GM12878 (cell line): Measurements from ENCODE around the gene SHANK3. TPM values are rescaled to one million over a fixed set of nuclear protein-coding genes. Genes with fewer than 3 reads are reported as not detected.

Source experiments
- ATAC-seq: fragments of 200-7000 bp; cut with Tn5 transposase; 3 replicates; pipeline ENCODE4 v1.9.1; 2020; ENCODE audit warnings: mild to moderate bottlenecking, moderate library complexity
- BruUV-seq: library from RNA; stranded (reverse); fragments of 400-500 nt; replicated peaks from 2 replicates; lab custom pipeline; 2021; lab: Mats Ljungman, UMichigan
- CTCF ChIA-PET: fragments of 300-600 bp; sonication (Branson Sonifier 250); formaldehyde crosslinking; extraction: SDS; loops from one replicate; lab custom pipeline; 2021; ENCODE audit warnings: inconsistent platforms; lab: Yijun Ruan, JAX
- POLR2A ChIA-PET: fragments of 350-600 bp; formaldehyde crosslinking; extraction: SDS; loops from one replicate; lab custom pipeline; 2021; ENCODE audit warnings: inconsistent platforms; lab: Charles Lee
- RAD21 ChIA-PET: fragments of 300-600 bp; sonication (Branson Sonifier 250); formaldehyde crosslinking; loops from one replicate; lab custom pipeline; 2023; ENCODE audit warnings: antibody characterized with exemption; ENCODE audit not compliant: unreplicated experiment; lab: Charles Lee
- SMC1A ChIA-PET: fragments of 300-600 bp; sonication (Branson Sonifier 250); formaldehyde crosslinking; loops from one replicate; lab custom pipeline; 2023; ENCODE audit not compliant: unreplicated experiment, uncharacterized antibody; lab: Charles Lee
- DNase-seq: peaks from one replicate; pipeline ENCODE4 v3.0.0-alpha.2; 2011; ENCODE audit warnings: low read depth, low spot score
- FAIRE-seq: peaks from 3 replicates; lab custom pipeline; 2011; peaks lifted over from hg19 to GRCh38; lab: Jason Lieb, UNC
- H2AFZ ChIP-seq: 2 replicates; pipeline ENCODE4 v1.6.0; 2011; ENCODE audit warnings: low read depth, low read length, control low read depth; ENCODE audit not compliant: control insufficient read depth
- H3K27ac ChIP-seq: 2 replicates; pipeline ENCODE4 v1.5.1; 2011; ENCODE audit warnings: control low read depth; ENCODE audit not compliant: control insufficient read depth, insufficient read depth
- H3K27me3 ChIP-seq, 2 experiments: replicated peaks in 1 of 2; 2 replicates each; pipeline versions ENCODE4 v1.6.0 to v1.6.1; 2011; ENCODE audit warnings: low read length in 1 of 2; ENCODE audit not compliant: control insufficient read depth in 2 of 2, insufficient read depth in 2 of 2
- H3K36me3 ChIP-seq, 2 experiments: 2 replicates each; pipeline ENCODE4 v1.5.1; 2011; ENCODE audit warnings: low read length in 1 of 2; ENCODE audit not compliant: control insufficient read depth in 2 of 2, insufficient read depth in 2 of 2
- H3K4me1 ChIP-seq: 2 replicates; pipeline ENCODE4 v1.6.1; 2011; ENCODE audit warnings: mild to moderate bottlenecking, low read length, moderate library complexity, mixed read lengths; ENCODE audit not compliant: control insufficient read depth, insufficient read depth
- H3K4me2 ChIP-seq: 2 replicates; pipeline ENCODE4 v1.6.0; 2011; ENCODE audit warnings: control low read depth; ENCODE audit not compliant: control insufficient read depth, insufficient read depth
- H3K4me3 ChIP-seq: fragments of 200-600 bp; sonication (generic); 2 replicates; pipeline ENCODE4 v1.5.1; 2016
- H3K79me2 ChIP-seq: 2 replicates; pipeline ENCODE4 v1.6.0; 2011; ENCODE audit warnings: low read length; ENCODE audit not compliant: control insufficient read depth, insufficient read depth
- H3K9ac ChIP-seq: 2 replicates; pipeline ENCODE4 v1.8.0; 2011; ENCODE audit warnings: low read length, control low read depth, mixed read lengths; ENCODE audit not compliant: control insufficient read depth, insufficient read depth
- H3K9me3 ChIP-seq: replicated peaks from 3 replicates; pipeline ENCODE4 v1.5.1; 2011; ENCODE audit warnings: mild to moderate bottlenecking, low read length; ENCODE audit not compliant: control insufficient read depth, insufficient read depth
- H4K20me1 ChIP-seq: 2 replicates; pipeline ENCODE4 v1.6.0; 2011; ENCODE audit not compliant: control insufficient read depth, insufficient read depth
- ATF7 ChIP-seq: fragments of 450-650 bp; IDR thresholded peaks from 2 replicates; pipeline ENCODE4 v1.6.1; 2016; ENCODE audit warnings: low read depth, mild to moderate bottlenecking
- CBX5 ChIP-seq: sonication (generic); IDR thresholded peaks from 2 replicates; pipeline ENCODE4 v1.6.1; 2016; ENCODE audit warnings: low read depth, moderate library complexity, mild to moderate bottlenecking, inconsistent platforms
- CEBPB ChIP-seq, 2 experiments: fragments of 150-350 bp in 1 of 2; IDR thresholded peaks; 2 replicates each; pipeline ENCODE4 v1.6.1; 2012 to 2014; ENCODE audit warnings: low read depth in 2 of 2, low read length in 2 of 2, borderline replicate concordance in 1 of 2, inconsistent platforms in 1 of 2
- CHD2 ChIP-seq: IDR thresholded peaks from 2 replicates; pipeline ENCODE4 v1.6.1; 2011; ENCODE audit warnings: low read depth, low read length, improper control_type of control experiment, borderline replicate concordance
- EGR1 ChIP-seq, 2 experiments: IDR thresholded peaks; 1 replicate in 1 of 2; 2 replicates in 1 of 2; pipeline ENCODE4 v1.6.1; 2011 to 2012; ENCODE audit warnings: low read depth in 2 of 2, low read length in 2 of 2, borderline replicate concordance in 1 of 2, mild to moderate bottlenecking in 1 of 2, moderate library complexity in 1 of 2
- ESRRA ChIP-seq: IDR thresholded peaks from 2 replicates; pipeline ENCODE4 v1.6.1; 2012; ENCODE audit warnings: mild to moderate bottlenecking, low read length, improper control_type of control experiment
- FOXM1 ChIP-seq: IDR thresholded peaks from 2 replicates; pipeline ENCODE4 v1.6.1; 2012; ENCODE audit warnings: low read depth, mild to moderate bottlenecking, inconsistent platforms, low read length, moderate library complexity
- GABPA ChIP-seq: IDR thresholded peaks from 2 replicates; pipeline ENCODE4 v1.6.1; 2014; ENCODE audit warnings: antibody characterized with exemption, low read depth, mild to moderate bottlenecking, inconsistent platforms
- IRF4 ChIP-seq: IDR thresholded peaks from 2 replicates; pipeline ENCODE4 v1.6.1; 2011; ENCODE audit warnings: low read depth, low read length
- KLF5 ChIP-seq: fragments of 450-650 bp; IDR thresholded peaks from 2 replicates; pipeline ENCODE4 v1.6.1; 2014; ENCODE audit warnings: mild to moderate bottlenecking; ENCODE audit not compliant: partially characterized antibody
- MTA3 ChIP-seq: IDR thresholded peaks from 2 replicates; pipeline ENCODE4 v1.6.1; 2012; ENCODE audit warnings: low read length, inconsistent platforms, borderline replicate concordance
- MYB ChIP-seq: fragments of 150-350 bp; IDR thresholded peaks from 2 replicates; pipeline ENCODE4 v1.6.1; 2014; ENCODE audit warnings: mild to moderate bottlenecking, low read depth, low read length, borderline replicate concordance
- MYC ChIP-seq: IDR thresholded peaks from 2 replicates; pipeline ENCODE4 v1.6.1; 2011; ENCODE audit warnings: mild to moderate bottlenecking, low read length, moderate library complexity, inconsistent platforms; ENCODE audit not compliant: insufficient read depth, insufficient replicate concordance, insufficient read length, severe bottlenecking
- NR2C1 ChIP-seq: fragments of 450-650 bp; IDR thresholded peaks from 2 replicates; pipeline ENCODE4 v1.6.1; 2017; ENCODE audit warnings: antibody characterized with exemption, mild to moderate bottlenecking, moderate library complexity
- POLR2A ChIP-seq: IDR thresholded peaks from 2 replicates; pipeline ENCODE4 v1.6.1; 2011; ENCODE audit warnings: low read depth, mild to moderate bottlenecking, low read length
- RAD51 ChIP-seq: fragments of 450-650 bp; IDR thresholded peaks from 2 replicates; pipeline ENCODE4 v1.6.1; 2016; ENCODE audit warnings: moderate library complexity, mild to moderate bottlenecking, inconsistent platforms
- RCOR1 ChIP-seq: conservative IDR thresholded peaks from 2 replicates; pipeline ENCODE4 v1.6.1; 2012; ENCODE audit warnings: low read depth, low read length, improper control_type of control experiment
- SIX5 ChIP-seq: IDR thresholded peaks from 2 replicates; pipeline ENCODE4 v1.6.1; 2011; ENCODE audit warnings: mild to moderate bottlenecking, low read depth, low read length, moderate library complexity; ENCODE audit not compliant: severe bottlenecking
- SREBF2 ChIP-seq: IDR thresholded peaks from 2 replicates; pipeline ENCODE4 v1.6.1; 2012; ENCODE audit warnings: mild to moderate bottlenecking, low read length
- TAF1 ChIP-seq: IDR thresholded peaks from 2 replicates; pipeline ENCODE4 v1.6.1; 2011; ENCODE audit warnings: mild to moderate bottlenecking, low read depth, low read length, borderline replicate concordance
- TBL1XR1 ChIP-seq: IDR thresholded peaks from 2 replicates; pipeline ENCODE4 v1.6.1; 2012; ENCODE audit warnings: low read depth, low read length, improper control_type of control experiment
- ZBED1 ChIP-seq: IDR thresholded peaks from 2 replicates; pipeline ENCODE4 v1.6.1; 2016; ENCODE audit warnings: borderline replicate concordance
- WGBS: methylation state at CpG from one replicate; pipeline ENCODE4 v1.1.6; 2016; ENCODE audit warnings: low lambda C conversion rate; ENCODE audit not compliant: insufficient replicate concordance, insufficient coverage; ENCODE audit errors: missing lambda C conversion rate; 5-methylcytosine and 5-hydroxymethylcytosine counted together
- in situ Hi-C: fragments of 300-500 bp; cut with MboI; formaldehyde crosslinking; loops from 9 replicates; pipeline ENCODE4 v1.14.3; 2018; ENCODE audit warnings: mixed read lengths
- intact Hi-C: fragments of 100-400 bp; cut with micrococcal nuclease; formaldehyde crosslinking; loops from one replicate; pipeline ENCODE4 v1.14.2; 2022; ENCODE audit not compliant: unreplicated experiment
- polyA plus RNA-seq, 11 experiments: library from polyadenylated mRNA; depleted of rRNA in 4 of 11; unstranded in 6 of 11; stranded (reverse) in 5 of 11; fragments of >200 nt; fragmentation: Nextera tagmentation in 4 of 11; fragmentation: Illumina TruSeq in 1 of 11; extraction: Ambion mirVana in 4 of 11; extraction: Trizol in 1 of 11; gene quantifications; 1 replicate in 1 of 11; 2 replicates in 10 of 11; pipeline versions ENCODE4 v1.2.1 to v1.2.3, GENCODE V29; 2011 to 2016; ENCODE audit warnings: inconsistent platforms in 2 of 11, missing spikeins in 2 of 11, low read depth in 1 of 11
- total RNA-seq, 4 experiments: library from RNA; depleted of rRNA in 3 of 4; stranded (reverse); fragments of >200 nt in 3 of 4; fragmentation: Illumina TruSeq in 1 of 4; extraction: Trizol in 1 of 4; gene quantifications; 2 replicates each; pipeline versions ENCODE4 v1.2.1 to v1.2.3, GENCODE V29; 2013 to 2021
- TF ChIP-seq, protein P1 (sequence below): fragments of 450-650 bp; IDR thresholded peaks from 2 replicates; pipeline ENCODE4 v1.6.1; 2018; ENCODE audit warnings: mild to moderate bottlenecking, low read depth, moderate library complexity; ENCODE audit not compliant: partially characterized antibody

The SHANK3 gene
- total and polyA plus RNA-seq, 10 of the 15 experiments (the other 5 are each of a cell fraction or from before 2014, with no cell fraction given) = under 0.01 to 0.10 (median 0.05) TPM; not detected in 6

DNA sequence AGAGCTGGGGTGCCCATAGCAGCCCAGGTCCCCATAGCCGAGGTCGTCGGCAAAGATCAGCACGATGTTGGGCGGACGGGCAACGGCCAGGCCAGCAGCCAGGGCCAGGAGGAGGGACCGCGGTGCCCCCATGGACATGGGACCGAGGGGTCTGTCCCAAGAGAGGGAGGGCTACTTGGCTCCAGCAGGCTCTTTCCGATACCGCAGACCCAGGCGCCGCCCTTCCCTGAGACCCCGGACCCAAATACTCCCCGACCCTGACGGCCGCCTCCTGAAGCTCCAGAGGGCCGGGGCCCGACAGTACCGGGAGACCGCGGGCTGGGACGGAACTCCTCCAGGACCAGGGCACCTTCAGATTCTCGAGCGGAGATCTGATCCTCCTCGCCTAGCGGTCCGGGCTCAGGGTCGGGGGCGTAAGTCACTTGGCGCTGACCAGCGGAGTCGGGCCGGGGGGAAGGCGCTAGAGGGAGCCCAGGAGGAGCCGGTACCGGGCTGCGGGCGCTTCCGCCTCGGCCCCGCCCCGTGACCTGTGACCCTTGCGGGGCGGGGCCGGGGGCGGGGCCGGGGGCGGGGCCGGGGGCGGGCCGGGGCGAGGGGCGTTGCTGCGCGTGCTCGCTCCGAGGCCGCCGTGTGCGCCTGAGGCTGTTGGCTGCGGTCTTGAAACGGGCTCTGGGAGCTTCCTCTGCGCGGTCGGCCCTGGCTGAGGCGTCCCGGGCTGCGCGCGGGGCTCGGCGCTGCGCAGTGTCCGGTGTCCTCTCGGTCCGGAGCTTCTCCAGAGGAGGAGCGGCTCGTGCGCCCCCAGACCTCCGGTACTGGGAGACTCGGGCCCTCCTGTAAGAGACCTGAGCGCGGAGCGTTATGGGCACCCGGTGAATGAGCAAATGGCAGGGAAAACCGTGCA lies 44.7 kb upstream of the SHANK3 start, which contains the start of gene ARSA:
Gene ARSA, minus strand, starts transcription at position 511 of the 901 bp plus-strand sequence. Its CDS starts 373 bp downstream, at position 138.
- peak within 1 kb of the TSS; percentile 85 for H3K4me2 ChIP-seq
- peaks cover 11% of the 10 kb centered on the region for H3K79me2 ChIP-seq
- peaks cover 7% of the 10 kb centered on the region for H3K4me1 ChIP-seq
- H2AFZ ChIP-seq = peak within 1 kb of the TSS; percentile 93
- peak within 1 kb of the TSS; percentile 95 for H3K4me3 ChIP-seq
- peak within 1 kb of the TSS; percentile 79 for H3K27ac ChIP-seq
- ChIA-PET CTCF (interaction anchor here (1.0 to 1.3 kb wide), 2 partner anchors 72 to 102 kb away, joined by 3 read pairs; partner anchors contain the start of gene SCO2), POLR2A (interaction anchor here (0.6 to 2.2 kb wide), 4 partner anchors 46 to 303 kb away, joined by 3 to 6 read pairs (median 4); partner anchors contain the start of genes CHKB and SYCE3), RAD21 (interaction anchor here (0.8 kb wide), 1 partner anchor 120 kb away, joined by 3 read pairs; the partner anchor contains the start of genes LMF2 and NCAPH2), SMC1A (interaction anchor here (1.1 kb wide), 1 partner anchor 64 kb away, joined by 5 read pairs; no protein-coding TSS in a partner anchor)
- H3K9me3 ChIP-seq = no peaks in the 10 kb centered on the region
- H3K9ac ChIP-seq = peak within 1 kb of the TSS; percentile 87
- H4K20me1 ChIP-seq = no peaks in the 10 kb centered on the region
- ATAC-seq (peak; percentile 96), DNase-seq (peak; percentile 11), FAIRE-seq (peak; percentile 62)
- in situ Hi-C loops = no loop called here
- under 1% methylated on average over 69 of the region's 88 CpGs for WGBS
- H3K27me3 ChIP-seq = no peaks in the 10 kb centered on the region
- TSS peak; percentile 86 for BruUV-seq
- no peaks in the 10 kb centered on the region; a peak in 2 of 4 replicates for H3K36me3 ChIP-seq
- intact Hi-C loops = no loop called here
- no peak for TF ChIP-seq MYB
- TF ChIP-seq, protein P1, sequence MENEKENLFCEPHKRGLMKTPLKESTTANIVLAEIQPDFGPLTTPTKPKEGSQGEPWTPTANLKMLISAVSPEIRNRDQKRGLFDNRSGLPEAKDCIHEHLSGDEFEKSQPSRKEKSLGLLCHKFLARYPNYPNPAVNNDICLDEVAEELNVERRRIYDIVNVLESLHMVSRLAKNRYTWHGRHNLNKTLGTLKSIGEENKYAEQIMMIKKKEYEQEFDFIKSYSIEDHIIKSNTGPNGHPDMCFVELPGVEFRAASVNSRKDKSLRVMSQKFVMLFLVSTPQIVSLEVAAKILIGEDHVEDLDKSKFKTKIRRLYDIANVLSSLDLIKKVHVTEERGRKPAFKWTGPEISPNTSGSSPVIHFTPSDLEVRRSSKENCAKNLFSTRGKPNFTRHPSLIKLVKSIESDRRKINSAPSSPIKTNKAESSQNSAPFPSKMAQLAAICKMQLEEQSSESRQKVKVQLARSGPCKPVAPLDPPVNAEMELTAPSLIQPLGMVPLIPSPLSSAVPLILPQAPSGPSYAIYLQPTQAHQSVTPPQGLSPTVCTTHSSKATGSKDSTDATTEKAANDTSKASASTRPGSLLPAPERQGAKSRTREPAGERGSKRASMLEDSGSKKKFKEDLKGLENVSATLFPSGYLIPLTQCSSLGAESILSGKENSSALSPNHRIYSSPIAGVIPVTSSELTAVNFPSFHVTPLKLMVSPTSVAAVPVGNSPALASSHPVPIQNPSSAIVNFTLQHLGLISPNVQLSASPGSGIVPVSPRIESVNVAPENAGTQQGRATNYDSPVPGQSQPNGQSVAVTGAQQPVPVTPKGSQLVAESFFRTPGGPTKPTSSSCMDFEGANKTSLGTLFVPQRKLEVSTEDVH = no peak
- no peak for TF ChIP-seq MYC
- TF ChIP-seq IRF4 = no peak
- TF ChIP-seq ZBED1 = no peak
- TF ChIP-seq CHD2 = 0 out of 2 replicates have a peak, but pooled peaks have one; percentile 12
- no peak for TF ChIP-seq RAD51
- no peak for TF ChIP-seq MTA3
- no peak for TF ChIP-seq SIX5
- peak; percentile 72 for TF ChIP-seq POLR2A
- TF ChIP-seq TBL1XR1 = no peak
- no peak for TF ChIP-seq ATF7
- no peak for TF ChIP-seq KLF5
- no peak for TF ChIP-seq FOXM1
- TF ChIP-seq GABPA = no peak
- TF ChIP-seq TAF1 = peak; percentile 34; the same call in 1 of the 2 replicates
- TF ChIP-seq NR2C1 = peak; percentile 92
- TF ChIP-seq ESRRA = no peak
- no peak for TF ChIP-seq RCOR1
- no peak for TF ChIP-seq CEBPB (IDR thresholded peaks at IDR 0.05; ENCODE audit: borderline replicate concordance in 1 of 2, low read depth in 2 of 2, low read length in 2 of 2)
- 0 out of 3 replicates have a peak, but pooled peaks of 1 of the 2 experiments have one; percentile 29 for TF ChIP-seq EGR1 (IDR thresholded peaks at IDR 0.05; ENCODE audit: borderline replicate concordance in 1 of 2, low read depth in 2 of 2, low read length in 2 of 2)
- TF ChIP-seq SREBF2 = no peak
- TF ChIP-seq CBX5 = no peak
